ENCODE results near the gene PIK3CB. TPM values are rescaled to one million over a fixed set of nuclear protein-coding genes. Genes with fewer than 3 reads are reported as not detected.

PIK3CB gene
- total RNA-seq, 2 experiments from 2014 or later = 15.5 to 16.7 TPM

Other genes starting within 250 kb of the PIK3CB start
- gene CEP70, start 240.7 kb downstream of the PIK3CB start, total RNA-seq = 10 to 100 TPM; 14.5 to 15.9 TPM
- 1 to 10 TPM; 1.8 to 3.7 TPM for gene FAIM, start 226.2 kb downstream of the PIK3CB start, total RNA-seq
- gene FOXL2, start 112.2 kb upstream of the PIK3CB start, total RNA-seq = not detected
- not detected for gene FOXL2NB, start 112.3 kb upstream of the PIK3CB start, total RNA-seq
- not detected for gene PRR23A, start 171.3 kb upstream of the PIK3CB start, total RNA-seq
- not detected for gene PRR23B, start 186.0 kb upstream of the PIK3CB start, total RNA-seq
- not detected for gene PRR23C, start 210.0 kb upstream of the PIK3CB start, total RNA-seq

All from activated CD4-positive, alpha-beta T cell treated with anti-CD3 and anti-CD28 coated beads, Interleukin-2, amount 10 ng/mL, durations not matched to agents 7 days and 5 days (primary cell).